H1 (cell line): Measurements from ENCODE around the gene CEND1. TPM values are rescaled to one million over a fixed set of nuclear protein-coding genes. Genes with fewer than 3 reads are reported as not detected.

Experiments used
- CTCF ChIA-PET: fragments of 300-600 bp; sonication (Branson Sonifier 250); formaldehyde crosslinking; loops from one replicate; lab custom pipeline; 2021; ENCODE audit not compliant: partially characterized antibody; lab: Charles Lee
- POLR2A ChIA-PET: fragments of 300-600 bp; sonication (Branson Sonifier 250); formaldehyde crosslinking; loops from one replicate; lab custom pipeline; 2021; ENCODE audit warnings: inconsistent platforms; ENCODE audit not compliant: partially characterized antibody; lab: Charles Lee
- DNase-seq, 2 experiments: peaks; one replicate each; pipeline versions ENCODE4 v3.0.0 to v3.0.0-alpha.2; 2010 to 2022; ENCODE audit warnings: low spot score in 2 of 2, low read depth in 1 of 2, mixed read lengths in 1 of 2
- FAIRE-seq: peaks from 2 replicates; lab custom pipeline; 2011; peaks lifted over from hg19 to GRCh38; lab: Jason Lieb, UNC
- H2AFZ ChIP-seq: 2 replicates; pipeline ENCODE4 v1.8.1; 2012; ENCODE audit warnings: low read length, inconsistent platforms
- H2AK5ac ChIP-seq: 2 replicates; pipeline ENCODE4 v1.6.1; 2013; ENCODE audit warnings: low read depth, low read length
- H2BK120ac ChIP-seq: replicated peaks from 2 replicates; pipeline ENCODE3; 2013; ENCODE audit warnings: low read depth, low read length, inconsistent platforms
- H2BK12ac ChIP-seq: 2 replicates; pipeline ENCODE4 v1.6.1; 2013; ENCODE audit warnings: low read depth, low read length
- H2BK15ac ChIP-seq: 2 replicates; pipeline ENCODE4 v1.6.1; 2013; ENCODE audit warnings: low read length
- H2BK20ac ChIP-seq: 2 replicates; pipeline ENCODE4 v1.6.1; 2013; ENCODE audit warnings: low read length
- H2BK5ac ChIP-seq: 2 replicates; pipeline ENCODE4 v1.6.1; 2013; ENCODE audit warnings: low read depth, low read length
- H3K14ac ChIP-seq: 2 replicates; pipeline ENCODE4 v1.6.1; 2013; ENCODE audit warnings: inconsistent platforms; ENCODE audit not compliant: insufficient read length
- H3K18ac ChIP-seq: 2 replicates; pipeline ENCODE4 v1.6.1; 2013; ENCODE audit warnings: low read length; ENCODE audit errors: extremely low read depth
- H3K23ac ChIP-seq: 2 replicates; pipeline ENCODE4 v1.6.1; 2013; ENCODE audit warnings: inconsistent platforms; ENCODE audit not compliant: insufficient read length
- H3K23me2 ChIP-seq: 2 replicates; pipeline ENCODE4 v1.6.1; 2013; ENCODE audit warnings: low read depth, low read length
- H3K27ac ChIP-seq: 2 replicates; pipeline ENCODE4 v1.6.1; 2011; ENCODE audit warnings: low read depth, low read length, inconsistent platforms
- H3K27me3 ChIP-seq, 4 experiments: replicated peaks in 1 of 4; 1 replicate in 1 of 4; 2 replicates in 3 of 4; pipeline versions ENCODE4 v1.6.1 to v1.8.1; 2011 to 2013; ENCODE audit warnings: low read length in 3 of 4, mild to moderate bottlenecking in 3 of 4, inconsistent platforms in 2 of 4, mixed read lengths in 2 of 4, moderate library complexity in 1 of 4; ENCODE audit not compliant: control insufficient read depth in 3 of 4, insufficient read depth in 3 of 4; ENCODE audit errors: extremely low read depth in 1 of 4
- H3K36me3 ChIP-seq, 4 experiments: 2 replicates each; pipeline versions ENCODE4 v1.6.1 to v1.8.1; 2011 to 2013; ENCODE audit warnings: mild to moderate bottlenecking in 4 of 4, low read length in 3 of 4, moderate library complexity in 2 of 4, control low read depth in 1 of 4, inconsistent platforms in 1 of 4; ENCODE audit not compliant: insufficient read depth in 4 of 4, control insufficient read depth in 2 of 4
- H3K4ac ChIP-seq: replicated peaks from 2 replicates; pipeline ENCODE3; 2013; ENCODE audit warnings: low read length, low read depth, mixed read lengths, inconsistent platforms; ENCODE audit not compliant: insufficient read length
- H3K4me1 ChIP-seq, 4 experiments: replicated peaks in 1 of 4; 1 replicate in 1 of 4; 2 replicates in 3 of 4; pipeline versions ENCODE4 v1.6.1 to v1.8.1; 2011 to 2013; ENCODE audit warnings: low read length in 3 of 4, inconsistent platforms in 2 of 4, mixed read lengths in 1 of 4; ENCODE audit not compliant: insufficient read depth in 4 of 4, control insufficient read depth in 3 of 4
- H3K4me2 ChIP-seq, 2 experiments: 2 replicates each; pipeline versions ENCODE4 v1.6.1 to v1.8.1; 2011 to 2013; ENCODE audit warnings: low read depth in 2 of 2, low read length in 2 of 2, control low read depth in 1 of 2, inconsistent platforms in 1 of 2, mild to moderate bottlenecking in 1 of 2; ENCODE audit not compliant: insufficient read depth in 1 of 2
- H3K4me3 ChIP-seq, 4 experiments: fragments of 200-600, 300-600 bp in 1 of 4; sonication (generic), shearing (Covaris generic), sonication (Bioruptor Twin) in 1 of 4; 2 replicates each; pipeline versions ENCODE4 v1.5.1 to v1.8.1; 2011 to 2016; ENCODE audit warnings: low read length in 4 of 4, low read depth in 3 of 4, control low read depth in 2 of 4, inconsistent platforms in 2 of 4, mild to moderate bottlenecking in 2 of 4, mixed read lengths in 1 of 4, moderate library complexity in 1 of 4; ENCODE audit not compliant: insufficient read depth in 2 of 4; ENCODE audit errors: extremely low read depth in 1 of 4
- H3K56ac ChIP-seq: replicated peaks from 2 replicates; pipeline ENCODE3; 2013; ENCODE audit warnings: low read depth, mild to moderate bottlenecking, mixed read lengths, low read length, inconsistent platforms; ENCODE audit not compliant: insufficient read length
- H3K79me1 ChIP-seq: 2 replicates; pipeline ENCODE4 v1.6.1; 2013; ENCODE audit warnings: low read depth, low read length, control low read depth
- H3K79me2 ChIP-seq, 2 experiments: 2 replicates each; pipeline versions ENCODE4 v1.6.1 to v1.8.1; 2012 to 2013; ENCODE audit warnings: low read length in 2 of 2, mild to moderate bottlenecking in 2 of 2, inconsistent platforms in 1 of 2; ENCODE audit not compliant: insufficient read depth in 2 of 2, control insufficient read depth in 1 of 2
- H3K9ac ChIP-seq, 4 experiments: replicated peaks in 1 of 4; 1 replicate in 1 of 4; 2 replicates in 3 of 4; pipeline versions ENCODE4 v1.6.1 to v1.8.1; 2011 to 2013; ENCODE audit warnings: low read depth in 3 of 4, low read length in 3 of 4, control low read depth in 2 of 4, mild to moderate bottlenecking in 2 of 4, moderate library complexity in 2 of 4, inconsistent platforms in 1 of 4; ENCODE audit errors: extremely low read depth in 1 of 4
- H3K9me3 ChIP-seq, 2 experiments: 2 replicates each; pipeline versions ENCODE4 v1.6.1 to v1.8.1; 2012 to 2013; ENCODE audit warnings: mild to moderate bottlenecking in 2 of 2, moderate library complexity in 2 of 2, control low read depth in 1 of 2, inconsistent platforms in 1 of 2, low read depth in 1 of 2, low read length in 1 of 2, mixed read lengths in 1 of 2; ENCODE audit not compliant: insufficient read depth in 2 of 2
- H4K20me1 ChIP-seq, 2 experiments: replicated peaks in 1 of 2; 2 replicates each; pipeline versions ENCODE3 to v1.8.1; 2011 to 2013; ENCODE audit warnings: inconsistent platforms in 2 of 2, low read length in 2 of 2, mild to moderate bottlenecking in 1 of 2; ENCODE audit not compliant: insufficient read depth in 2 of 2, control insufficient read depth in 1 of 2
- H4K5ac ChIP-seq: 2 replicates; pipeline ENCODE4 v1.6.1; 2013; ENCODE audit warnings: low read length, low read depth, mixed read lengths, inconsistent platforms; ENCODE audit not compliant: insufficient read length
- H4K8ac ChIP-seq: 2 replicates; pipeline ENCODE4 v1.8.0; 2013; ENCODE audit warnings: mild to moderate bottlenecking, moderate library complexity, low read length, inconsistent platforms; ENCODE audit not compliant: insufficient read depth; ENCODE audit errors: extremely low read depth
- H4K91ac ChIP-seq: replicated peaks from 2 replicates; pipeline ENCODE3; 2013; ENCODE audit warnings: low read length, mixed read lengths, inconsistent platforms; ENCODE audit not compliant: insufficient read length
- ATF3 ChIP-seq: IDR thresholded peaks from 2 replicates; pipeline ENCODE4 v1.6.1; 2011; ENCODE audit warnings: low read depth, mild to moderate bottlenecking, low read length; ENCODE audit not compliant: insufficient read depth
- GABPA ChIP-seq: IDR thresholded peaks from 2 replicates; pipeline ENCODE4 v1.6.1; 2011; ENCODE audit warnings: mild to moderate bottlenecking, low read length, moderate library complexity, borderline replicate concordance; ENCODE audit not compliant: insufficient read depth
- PHF8 ChIP-seq: fragments of 200-600 bp; sonication (generic); conservative IDR thresholded peaks from 2 replicates; pipeline ENCODE4 v1.7.1; 2012; ENCODE audit warnings: low read depth, mild to moderate bottlenecking, inconsistent platforms, low read length, moderate library complexity
- POU5F1 ChIP-seq: IDR thresholded peaks from 2 replicates; pipeline ENCODE4 v1.6.1; 2011; ENCODE audit warnings: low read depth, mild to moderate bottlenecking, low read length, moderate library complexity
- RNF2 ChIP-seq: fragments of 200-900, 300-1000 bp; sonication (generic); IDR thresholded peaks from 2 replicates; pipeline ENCODE4 v1.7.1; 2016; ENCODE audit warnings: borderline replicate concordance, low read depth, mild to moderate bottlenecking, antibody characterized with exemption, low read length; ENCODE audit not compliant: poor library complexity, severe bottlenecking; ENCODE audit errors: missing control alignments
- SUZ12 ChIP-seq: fragments of 200-600 bp; sonication (generic); IDR thresholded peaks from 2 replicates; pipeline ENCODE4 v1.6.1; 2012; ENCODE audit warnings: mild to moderate bottlenecking, inconsistent platforms, low read length, moderate library complexity, mixed read lengths
- TAF1 ChIP-seq: IDR thresholded peaks from 2 replicates; pipeline ENCODE4 v1.6.1; 2011; ENCODE audit warnings: mild to moderate bottlenecking, low read depth, low read length
- TAF7 ChIP-seq: optimal IDR thresholded peaks from 2 replicates; pipeline ENCODE3; 2011; ENCODE audit warnings: low read depth, mild to moderate bottlenecking, inconsistent platforms, low read length, moderate library complexity, borderline replicate concordance
- WGBS, 2 experiments: shearing (Covaris generic) in 1 of 2; methylation state at CpG; one replicate each; pipeline versions ENCODE4 v1.1.6 to v1.1.7; 2013 to 2015; ENCODE audit warnings: low lambda C conversion rate in 2 of 2, mixed read lengths in 2 of 2, inconsistent platforms in 1 of 2, low coverage in 1 of 2, missing lambda C conversion rate in 1 of 2; ENCODE audit not compliant: insufficient replicate concordance in 2 of 2, insufficient coverage in 1 of 2, insufficient read length in 1 of 2; ENCODE audit errors: extremely low coverage in 1 of 2, missing lambda C conversion rate in 1 of 2; 5-methylcytosine and 5-hydroxymethylcytosine counted together
- polyA plus RNA-seq, 7 experiments: library from polyadenylated mRNA; depleted of rRNA in 3 of 7; stranded (reverse) in 5 of 7; unstranded in 2 of 7; fragments of >200 nt in 5 of 7; fragments of 200-250 nt in 2 of 7; gene quantifications; 1 replicate in 5 of 7; 2 replicates in 1 of 7; 4 replicates in 1 of 7; pipeline versions ENCODE4 v1.2.1 to v1.2.3, GENCODE V29; 2011 to 2013; ENCODE audit warnings: missing spikeins in 2 of 7, mixed read lengths in 2 of 7
- total RNA-seq: library from RNA; stranded (reverse); fragmentation: NEBNext Ultra II Directional; extraction: Animal tissue kit (Norgen Biotek cat#: 25700); gene quantifications from 2 replicates; pipeline ENCODE4 v1.2.1, GENCODE V29; 2021

Gene CEND1
- total and polyA plus RNA-seq, 2 of the 8 experiments (the other 6 are each of a cell fraction or from before 2014, with no cell fraction given): 0.82 to 5.0 TPM

- Histone ChIP-seq H3K27ac (peak overlapping the region; percentile 56; the same call in 1 of the 2 replicates), H3K4me2 (peak overlapping the region; percentile 84 to 99), H3K79me1 (no peaks in the 10 kb centered on the region; the same call in 1 of the 2 replicates), H2AK5ac (no peak overlapping the region), H3K56ac (no peak overlapping the region), H3K9me3 (no peaks in the 10 kb centered on the region), H3K23ac (no peak overlapping the region), H2BK15ac (peak overlapping the region; percentile 88; the same call in 1 of the 2 replicates), H2AFZ (no peak overlapping the region; the same call in 1 of the 2 replicates), H3K14ac (no peak overlapping the region), H4K20me1 (peaks cover 2 to 8% of the 10 kb centered on the region in 2 experiments), H3K23me2 (peaks cover 29% of the 10 kb centered on the region), H2BK120ac (no peak overlapping the region), H3K36me3 (peaks cover 0 to 10% (median 1%) of the 10 kb centered on the region in 4 experiments; a peak in 1 of 8 replicates), H3K27me3 (peaks cover 6 to 41% (median 30%) of the 10 kb centered on the region in 4 experiments), H2BK12ac (peak overlapping the region; percentile 92; the same call in 1 of the 2 replicates), H3K79me2 (no peaks in the 10 kb centered on the region), H2BK5ac (peak overlapping the region; percentile 88; the same call in 1 of the 2 replicates), H3K4me1 (peaks cover 0 to 44% (median 39%) of the 10 kb centered on the region in 4 experiments; a peak in 6 of 7 replicates), H3K4me3 (peak overlapping the region; percentile 42 to 63 (median 58)), H3K4ac (peak overlapping the region; percentile 30), H3K18ac (peak overlapping the region; percentile 95), H4K8ac (peak overlapping the region; percentile 86), H3K9ac (peak overlapping the region in 3 of 4 experiments; percentile 40 to 54 (median 50); a peak in 5 of 7 replicates), H4K91ac (peak overlapping the region; percentile 56), H4K5ac (peak overlapping the region; percentile 10), H2BK20ac (0 out of 2 replicates have a peak overlapping the region, but pooled peaks have one; percentile 48)
- DNase-seq (peak in 1 of 2 experiments; percentile 91), FAIRE-seq (no peak)
- WGBS, 2 experiments: 4% methylated on average over 23 of the region's 66 CpGs; no CpG with 5 or more reads in 1 of the 2 experiments
- ChIA-PET POLR2A (interaction anchor here (1.0 to 53.0 kb wide), 3 partner anchors 3 to 44 kb away, joined by 3 to 1917 read pairs (median 1917); partner anchors contain the start of genes CD151, CEND1, CRACR2B and PIDD1), CTCF (interaction anchor here (2.1 to 3.5 kb wide), 2 partner anchors 12 to 21 kb away, joined by 7 to 26 read pairs; no protein-coding TSS in a partner anchor)
- TF ChIP-seq POU5F1 (no peak), SUZ12 (0 out of 2 replicates have a peak, but pooled peaks have one; percentile 22), TAF7 (no peak), PHF8 (peak; percentile 43; the same call in 1 of the 2 replicates), GABPA (peak; percentile 11; the same call in 1 of the 2 replicates), TAF1 (peak; percentile 10; the same call in 1 of the 2 replicates), ATF3 (no peak), RNF2 (no peak)
Observed at GRCh38 chr11:827146-827896, 37.4 kb upstream of the CEND1 start.
